Measurements from ENCODE around the gene BMP7.

GRCh38 chr20:57238089-57238488 lies 28.4 kb downstream of the BMP7 start:
- TF ChIP-seq POLR2AphosphoS5 (IDR thresholded peaks at IDR 0.05; ENCODE audit: borderline replicate concordance, low read depth, low read length): no peak
- no peak for TF ChIP-seq EZH2 (IDR thresholded peaks at IDR 0.05)
- TF ChIP-seq FOXP2 (optimal IDR thresholded peaks at IDR 0.05; ENCODE audit: control extremely low read depth, extremely low read length, insufficient read depth): no peak
